ENCODE results near the gene PRKAA1.

The PRKAA1 gene

DNA sequence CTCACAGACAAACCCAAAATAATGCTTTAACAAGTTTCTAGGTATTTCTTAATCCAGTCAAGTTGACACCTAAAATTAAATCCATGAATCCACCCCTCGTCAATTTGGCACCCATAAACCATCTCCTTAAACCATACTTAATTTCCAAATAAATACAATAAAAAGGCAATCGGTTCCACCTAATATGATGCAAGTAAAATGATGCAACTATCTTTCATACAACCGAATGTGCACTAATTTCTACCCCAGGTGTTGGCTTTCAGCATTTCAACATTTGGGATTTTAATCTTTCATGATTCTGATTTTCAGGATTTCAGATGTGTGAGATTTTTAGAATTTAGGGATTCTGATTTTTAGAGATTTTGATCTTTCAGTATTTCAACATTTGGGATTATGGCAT lies 17.3 kb downstream of the PRKAA1 start:
- no peak overlapping the region for H3K4me3 ChIP-seq (ENCODE audit: low read depth, low read length)
- TF ChIP-seq, protein P1, sequence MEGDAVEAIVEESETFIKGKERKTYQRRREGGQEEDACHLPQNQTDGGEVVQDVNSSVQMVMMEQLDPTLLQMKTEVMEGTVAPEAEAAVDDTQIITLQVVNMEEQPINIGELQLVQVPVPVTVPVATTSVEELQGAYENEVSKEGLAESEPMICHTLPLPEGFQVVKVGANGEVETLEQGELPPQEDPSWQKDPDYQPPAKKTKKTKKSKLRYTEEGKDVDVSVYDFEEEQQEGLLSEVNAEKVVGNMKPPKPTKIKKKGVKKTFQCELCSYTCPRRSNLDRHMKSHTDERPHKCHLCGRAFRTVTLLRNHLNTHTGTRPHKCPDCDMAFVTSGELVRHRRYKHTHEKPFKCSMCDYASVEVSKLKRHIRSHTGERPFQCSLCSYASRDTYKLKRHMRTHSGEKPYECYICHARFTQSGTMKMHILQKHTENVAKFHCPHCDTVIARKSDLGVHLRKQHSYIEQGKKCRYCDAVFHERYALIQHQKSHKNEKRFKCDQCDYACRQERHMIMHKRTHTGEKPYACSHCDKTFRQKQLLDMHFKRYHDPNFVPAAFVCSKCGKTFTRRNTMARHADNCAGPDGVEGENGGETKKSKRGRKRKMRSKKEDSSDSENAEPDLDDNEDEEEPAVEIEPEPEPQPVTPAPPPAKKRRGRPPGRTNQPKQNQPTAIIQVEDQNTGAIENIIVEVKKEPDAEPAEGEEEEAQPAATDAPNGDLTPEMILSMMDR (IDR thresholded peaks at IDR 0.05; ENCODE audit: low read depth, low read length): no peak

DNA sequence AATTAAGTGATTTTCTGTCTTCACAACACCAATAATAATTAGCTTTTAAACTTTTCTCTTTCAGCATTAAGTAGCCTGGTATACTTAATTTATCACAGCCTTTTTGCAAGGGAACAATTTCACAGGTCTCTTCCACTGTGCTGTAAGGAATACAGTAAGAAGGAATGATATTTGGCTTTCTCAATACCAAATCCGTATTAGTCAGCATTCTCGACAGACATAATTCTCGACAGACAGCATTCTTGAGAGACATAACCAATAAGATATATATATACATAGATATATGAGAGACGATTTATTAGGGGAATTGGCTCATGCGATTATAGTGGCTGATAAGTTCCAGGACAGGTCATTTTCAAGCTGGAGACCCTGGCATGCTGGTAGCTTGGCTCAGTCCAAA lies 18.0 kb downstream of the PRKAA1 start:
- TF ChIP-seq, protein P1 (IDR thresholded peaks at IDR 0.05; ENCODE audit: low read depth, low read length): no peak
- no peak overlapping the region for H3K4me3 ChIP-seq (ENCODE audit: low read depth, low read length)

DNA sequence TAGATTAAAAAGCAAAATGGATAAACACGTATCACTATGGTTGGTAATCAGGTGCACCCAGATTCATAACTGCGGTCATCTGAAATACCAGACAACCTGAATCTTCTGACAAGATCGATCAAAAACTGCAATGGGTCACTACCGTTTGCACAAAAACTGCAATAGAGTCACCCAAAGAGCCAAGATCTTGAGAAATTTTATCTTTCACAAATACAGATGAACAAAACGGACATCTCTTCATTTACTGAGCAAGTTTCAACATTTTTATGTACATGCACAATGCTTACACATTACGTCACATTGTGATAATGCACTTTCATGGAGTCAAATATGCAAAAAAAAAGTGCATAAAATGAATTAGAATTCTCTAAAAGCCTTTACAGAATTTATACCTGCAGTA lies 18.6 kb downstream of the PRKAA1 start:
- no peak overlapping the region for H3K4me3 ChIP-seq (ENCODE audit: low read depth, low read length)
- TF ChIP-seq, protein P1 (IDR thresholded peaks at IDR 0.05; ENCODE audit: low read depth, low read length): no peak

DNA sequence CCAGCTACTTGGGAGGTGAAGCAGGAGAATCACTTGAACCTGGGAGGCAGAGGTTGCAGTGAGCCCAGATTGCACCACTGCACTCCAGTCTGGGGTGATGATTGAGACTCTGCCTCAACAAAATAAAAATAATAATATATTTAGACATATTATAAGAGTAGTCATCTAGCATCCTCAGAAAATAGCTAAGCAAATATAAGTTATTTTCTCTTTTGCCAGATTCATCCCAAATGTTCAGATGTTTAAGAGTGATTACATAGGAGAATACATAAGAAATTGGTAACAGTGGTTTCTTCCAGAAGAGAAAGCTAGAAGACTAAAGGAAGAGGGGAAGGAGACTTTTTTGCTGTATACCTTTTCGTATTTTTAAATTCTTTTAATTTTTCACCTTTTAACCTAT lies 20.0 kb downstream of the PRKAA1 start:
- H3K4me3 ChIP-seq (ENCODE audit: low read depth, low read length): no peak overlapping the region
- TF ChIP-seq, protein P1 (IDR thresholded peaks at IDR 0.05; ENCODE audit: low read depth, low read length): no peak

DNA sequence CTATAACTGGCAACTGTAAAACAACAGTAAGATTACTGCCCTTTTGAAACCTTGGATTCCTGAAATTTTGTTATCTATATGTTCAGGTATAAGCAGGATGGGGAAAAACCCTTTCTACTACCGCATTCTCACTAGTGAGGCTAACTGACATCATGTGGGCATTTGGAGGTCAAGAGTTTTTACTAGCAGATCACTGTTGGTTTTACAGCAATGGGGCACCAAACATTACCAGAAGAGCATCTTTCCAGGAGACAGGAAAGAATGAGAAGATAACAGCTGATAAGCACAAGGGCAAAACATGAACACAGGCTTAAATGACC lies 21.6 kb downstream of the PRKAA1 start:
- no peak overlapping the region for H3K4me3 ChIP-seq (ENCODE audit: low read depth, low read length)
- TF ChIP-seq, protein P1 (IDR thresholded peaks at IDR 0.05; ENCODE audit: low read depth, low read length): no peak

DNA sequence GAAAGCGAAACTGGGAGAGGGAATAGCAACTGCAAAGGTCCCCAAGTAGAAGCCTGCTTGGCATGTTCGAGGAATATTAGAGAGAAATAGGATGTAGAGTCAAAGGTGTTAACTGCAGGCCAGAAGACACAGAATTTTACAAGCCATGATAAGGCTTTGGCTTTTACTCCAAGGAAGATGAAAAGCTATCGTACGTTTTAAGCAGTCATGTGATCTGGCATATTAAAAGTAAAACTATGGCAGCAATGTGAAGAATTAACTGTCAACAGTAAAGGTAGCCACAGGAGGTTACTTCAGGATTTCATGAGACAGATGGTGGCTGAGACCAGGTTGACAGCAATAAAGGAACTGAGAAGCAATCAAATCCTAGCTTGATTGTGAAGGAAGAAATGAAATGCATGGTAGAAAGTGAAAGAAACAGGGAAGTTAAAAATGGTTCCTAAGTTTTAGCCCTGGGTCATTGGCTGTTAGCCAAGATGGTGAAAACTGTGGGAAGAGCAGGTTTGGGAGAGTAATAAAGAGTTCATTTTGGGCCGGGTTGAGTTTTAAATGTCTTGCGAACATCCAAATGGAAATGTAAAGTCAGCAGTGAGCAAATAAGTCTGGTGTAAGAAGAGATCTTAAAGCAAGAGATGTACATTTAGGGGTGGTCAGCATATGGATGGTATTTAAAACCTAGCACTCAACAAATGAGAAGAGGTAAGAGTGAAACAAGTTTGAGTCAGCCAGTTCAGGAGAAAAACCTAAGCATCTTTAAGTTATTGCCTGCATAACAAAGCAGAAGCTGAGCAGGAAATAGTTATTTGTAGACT lies 22.1 kb downstream of the PRKAA1 start:
- no peak overlapping the region for H3K4me3 ChIP-seq (ENCODE audit: low read depth, low read length)
- TF ChIP-seq, protein P1 (IDR thresholded peaks at IDR 0.05; ENCODE audit: low read depth, low read length): no peak

DNA sequence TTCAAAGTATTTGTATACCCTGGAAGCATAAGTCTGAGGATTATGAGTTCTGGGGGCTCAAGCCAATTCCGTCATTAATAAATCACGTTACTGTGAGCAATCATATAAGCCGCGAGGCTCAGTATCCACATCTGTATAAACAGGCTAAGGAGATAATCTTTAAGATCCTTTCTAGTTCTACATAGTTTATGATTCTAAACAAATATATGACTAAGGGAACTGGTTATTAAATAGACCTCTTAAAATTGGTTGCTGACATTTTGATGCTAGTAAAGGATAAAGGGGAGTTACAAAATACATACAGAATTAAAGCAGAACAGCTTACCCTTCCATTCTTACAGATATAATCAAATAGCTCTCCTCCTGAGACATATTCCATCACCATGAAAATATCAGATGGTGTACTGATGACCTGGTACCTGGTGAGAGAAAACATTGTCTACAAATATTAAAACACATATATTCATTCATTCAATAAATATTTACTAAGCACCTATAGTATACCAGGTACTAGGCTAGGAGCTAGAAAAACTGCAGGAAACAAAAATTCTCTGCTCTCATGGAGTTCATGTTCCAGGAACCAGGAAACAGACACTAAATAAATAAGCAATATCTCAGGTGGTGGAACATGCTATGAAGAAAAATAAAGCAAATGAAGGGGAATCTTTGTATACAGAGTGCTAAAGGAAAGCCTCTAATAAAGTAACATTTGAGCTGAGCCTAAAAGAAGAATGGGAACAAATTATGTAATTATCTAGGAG lies 22.9 kb downstream of the PRKAA1 start:
- no peak overlapping the region for H3K4me3 ChIP-seq (ENCODE audit: low read depth, low read length)
- TF ChIP-seq, protein P1 (IDR thresholded peaks at IDR 0.05; ENCODE audit: low read depth, low read length): no peak

Data from WI38 (cell line).